RPMI8226 (cell line): ENCODE results near the gene CYP4V2.
A peak's percentile ranks its signal among the peaks of the same experiment; 100 is the strongest.

Experiments used
- DNase-seq: peaks from one replicate; pipeline ENCODE4 v3.0.0-alpha.2; 2015

Gene CYP4V2

GRCh38 chr4:186191200-186192065, at the start of gene CYP4V2:
TSS of gene CYP4V2 (plus strand) at chr4:186191567. CDS start at chr4:186191824, 257 bp downstream.
- DNase-seq = peak; percentile 90

GRCh38 chr4:186144198-186144945, 47.0 kb upstream of the CYP4V2 start:
- peak; percentile 42 for DNase-seq

GRCh38 chr4:186144946-186145569, 46.3 kb upstream of the CYP4V2 start:
- DNase-seq = no peak

- no peak for DNase-seq
Measured at GRCh38 chr4:186146458-186146857, 44.9 kb upstream of the CYP4V2 start.

- DNase-seq = no peak
Measured at GRCh38 chr4:186148336-186148975, 42.9 kb upstream of the CYP4V2 start.

GRCh38 chr4:186149872-186150271, 41.5 kb upstream of the CYP4V2 start:
- peak; percentile 39 for DNase-seq

- DNase-seq = no peak
Measured at GRCh38 chr4:186150926-186151325, 40.4 kb upstream of the CYP4V2 start.

GRCh38 chr4:186151499-186151898, 39.9 kb upstream of the CYP4V2 start:
- no peak for DNase-seq

GRCh38 chr4:186158021-186158813, 33.1 kb upstream of the CYP4V2 start:
- DNase-seq = no peak

GRCh38 chr4:186158966-186159365, 32.4 kb upstream of the CYP4V2 start:
- no peak for DNase-seq

- DNase-seq = no peak
Measured at GRCh38 chr4:186159613-186160012, 31.8 kb upstream of the CYP4V2 start.

GRCh38 chr4:186161138-186161537, 30.2 kb upstream of the CYP4V2 start:
- DNase-seq = peak; percentile 38

GRCh38 chr4:186166852-186167512, 24.4 kb upstream of the CYP4V2 start:
- no peak for DNase-seq

- no peak for DNase-seq
Measured at GRCh38 chr4:186167605-186168004, 23.8 kb upstream of the CYP4V2 start.

GRCh38 chr4:186168750-186169149, 22.6 kb upstream of the CYP4V2 start:
- no peak for DNase-seq

- no peak for DNase-seq
Measured at GRCh38 chr4:186169333-186169944, 21.9 kb upstream of the CYP4V2 start.

- DNase-seq = no peak
Measured at GRCh38 chr4:186169945-186170802, 21.2 kb upstream of the CYP4V2 start.

GRCh38 chr4:186170966-186171365, 20.4 kb upstream of the CYP4V2 start:
- DNase-seq = no peak

- no peak for DNase-seq
Measured at GRCh38 chr4:186172546-186172945, 18.8 kb upstream of the CYP4V2 start.

- DNase-seq = no peak
Measured at GRCh38 chr4:186188107-186188506, 3.3 kb upstream of the CYP4V2 start.
